Measurements from ENCODE around the gene FAM131A.

FAM131A gene

DNA sequence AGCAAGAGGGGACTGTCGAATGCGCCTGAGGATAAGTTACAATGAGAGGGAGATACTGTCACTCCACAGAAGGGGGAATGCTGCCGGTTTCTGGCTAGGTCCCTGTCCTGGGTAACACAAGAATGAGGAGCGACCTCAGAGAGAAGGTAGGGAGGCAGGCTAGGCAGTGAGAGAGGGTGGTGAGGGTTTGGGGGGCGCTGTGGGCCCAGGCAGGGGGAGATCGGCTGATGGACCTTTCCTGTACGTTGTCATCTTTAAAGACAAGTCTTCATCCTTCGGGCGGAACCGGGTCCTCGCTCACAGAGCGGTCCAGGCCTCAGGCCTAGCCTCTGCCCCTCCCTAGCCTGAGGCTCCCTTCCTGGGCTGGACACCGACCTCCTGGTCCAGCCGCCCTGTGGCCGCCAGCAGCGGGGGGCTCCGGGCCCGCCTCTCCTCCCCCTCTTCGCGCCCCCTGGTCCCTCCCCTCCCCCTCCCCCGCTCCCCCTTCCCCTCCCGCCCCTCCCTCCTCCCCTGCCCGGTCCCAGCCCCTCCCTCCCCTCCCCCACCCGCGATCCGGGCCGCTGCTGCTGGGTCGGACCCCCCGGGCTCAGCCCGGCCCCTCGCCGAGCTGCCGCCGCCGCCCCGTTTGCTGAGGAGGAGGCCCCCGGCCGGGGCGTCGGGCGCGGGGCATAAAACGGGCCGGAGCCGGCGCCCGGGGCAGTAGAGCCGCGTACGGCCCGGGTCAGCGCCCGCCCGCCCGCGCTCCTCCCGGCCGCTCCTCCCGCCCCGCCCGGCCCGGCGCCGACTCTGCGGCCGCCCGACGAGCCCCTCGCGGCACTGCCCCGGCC lies 42.2 kb downstream of the FAM131A start, which contains the start of gene CHRD:
Gene CHRD, plus strand, starts transcription at position 697 of the 827 bp plus-strand sequence. CDS start 265 bp downstream, outside the sequence.
- DNase-seq, result no peak

DNA sequence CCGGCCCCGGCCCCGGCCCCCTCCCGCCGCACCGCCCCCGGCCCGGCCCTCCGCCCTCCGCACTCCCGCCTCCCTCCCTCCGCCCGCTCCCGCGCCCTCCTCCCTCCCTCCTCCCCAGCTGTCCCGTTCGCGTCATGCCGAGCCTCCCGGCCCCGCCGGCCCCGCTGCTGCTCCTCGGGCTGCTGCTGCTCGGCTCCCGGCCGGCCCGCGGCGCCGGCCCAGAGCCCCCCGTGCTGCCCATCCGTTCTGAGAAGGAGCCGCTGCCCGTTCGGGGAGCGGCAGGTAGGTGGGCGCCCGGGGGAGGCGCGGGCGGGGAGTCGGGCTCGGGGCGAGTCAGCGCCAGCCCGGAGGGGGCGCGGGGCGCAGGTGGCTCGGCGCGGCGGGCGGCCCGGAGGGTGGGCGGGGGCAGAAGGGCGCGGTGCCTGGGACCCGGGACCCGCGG lies 42.8 kb downstream of the FAM131A start:
- no peak for DNase-seq

GRCh38 chr3:184380627-184381260 lies 43.3 kb downstream of the FAM131A start:
- DNase-seq, result no peak

- DNase-seq, result no peak
These were observed 44.1 kb downstream of the FAM131A start for GRCh38 chr3:184381261-184382224.

DNA sequence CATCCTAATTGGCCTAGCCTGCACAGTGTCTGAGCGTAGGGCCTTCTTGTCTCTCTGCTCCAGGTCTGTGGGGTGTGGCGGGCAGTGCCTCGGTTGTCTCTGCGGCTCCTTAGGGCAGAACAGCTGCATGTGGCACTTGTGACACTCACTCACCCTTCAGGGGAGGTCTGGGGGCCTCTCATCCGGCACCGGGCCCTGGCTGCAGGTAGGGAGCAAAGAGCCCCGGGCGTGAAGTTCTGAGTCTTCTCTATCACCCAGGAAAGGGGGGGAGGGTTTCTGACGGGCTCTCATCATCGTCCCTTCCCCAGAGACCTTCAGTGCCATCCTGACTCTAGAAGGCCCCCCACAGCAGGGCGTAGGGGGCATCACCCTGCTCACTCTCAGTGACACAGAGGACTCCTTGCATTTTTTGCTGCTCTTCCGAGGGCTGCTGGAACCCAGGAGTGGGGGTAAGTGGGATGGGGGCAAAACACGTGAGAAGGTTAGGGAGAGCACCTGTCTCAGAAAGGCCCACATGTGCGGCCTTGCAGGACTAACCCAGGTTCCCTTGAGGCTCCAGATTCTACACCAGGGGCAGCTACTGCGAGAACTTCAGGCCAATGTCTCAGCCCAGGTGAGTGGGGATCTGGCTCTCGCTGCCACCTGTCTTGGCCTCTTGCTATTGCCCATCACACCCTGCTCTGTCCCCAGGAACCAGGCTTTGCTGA lies 45.1 kb downstream of the FAM131A start:
- no peak for DNase-seq

DNA sequence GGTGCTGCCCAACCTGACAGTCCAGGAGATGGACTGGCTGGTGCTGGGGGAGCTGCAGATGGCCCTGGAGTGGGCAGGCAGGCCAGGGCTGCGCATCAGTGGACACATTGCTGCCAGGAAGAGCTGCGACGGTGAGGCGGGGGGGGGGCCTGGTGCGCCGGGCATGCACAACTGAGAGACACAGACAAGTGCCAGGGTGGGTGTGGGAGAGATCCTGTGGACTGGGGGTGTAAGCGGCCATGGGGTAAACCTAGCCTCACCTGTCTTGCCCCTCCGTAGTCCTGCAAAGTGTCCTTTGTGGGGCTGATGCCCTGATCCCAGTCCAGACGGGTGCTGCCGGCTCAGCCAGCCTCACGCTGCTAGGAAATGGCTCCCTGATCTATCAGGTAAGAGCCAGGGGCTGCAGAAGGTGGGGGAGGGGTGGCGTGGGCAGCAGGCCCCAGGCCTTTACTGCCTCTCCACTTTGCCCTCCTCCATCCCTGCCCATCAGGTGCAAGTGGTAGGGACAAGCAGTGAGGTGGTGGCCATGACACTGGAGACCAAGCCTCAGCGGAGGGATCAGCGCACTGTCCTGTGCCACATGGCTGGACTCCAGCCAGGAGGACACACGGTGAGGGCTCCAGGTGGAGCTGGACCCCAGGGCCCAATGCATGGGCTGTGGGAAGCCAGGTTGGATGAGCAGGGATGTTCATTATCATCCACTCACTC lies 45.8 kb downstream of the FAM131A start:
- no peak for DNase-seq

DNA sequence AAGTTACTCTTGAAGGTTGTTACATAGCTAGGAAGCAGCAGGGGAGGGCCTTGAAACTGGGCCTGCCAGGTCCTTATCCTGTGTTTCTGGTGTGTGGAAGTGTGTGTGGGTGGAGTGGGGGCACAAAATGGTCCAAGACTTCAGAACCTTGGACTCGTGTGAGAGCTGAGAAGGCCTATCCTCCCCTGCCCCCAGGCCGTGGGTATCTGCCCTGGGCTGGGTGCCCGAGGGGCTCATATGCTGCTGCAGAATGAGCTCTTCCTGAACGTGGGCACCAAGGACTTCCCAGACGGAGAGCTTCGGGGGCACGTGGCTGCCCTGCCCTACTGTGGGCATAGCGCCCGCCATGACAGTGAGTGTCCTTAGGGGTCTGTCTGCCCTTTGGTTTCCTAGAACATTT lies 46.9 kb downstream of the FAM131A start:
- DNase-seq, result no peak

GRCh38 chr3:184384856-184385422 lies 47.5 kb downstream of the FAM131A start:
- DNase-seq, result no peak

- DNase-seq, result no peak
These were observed 48.8 kb downstream of the FAM131A start for GRCh38 chr3:184386047-184386806.

- no peak for DNase-seq
These were observed 49.8 kb downstream of the FAM131A start for GRCh38 chr3:184387174-184387714.

DNA sequence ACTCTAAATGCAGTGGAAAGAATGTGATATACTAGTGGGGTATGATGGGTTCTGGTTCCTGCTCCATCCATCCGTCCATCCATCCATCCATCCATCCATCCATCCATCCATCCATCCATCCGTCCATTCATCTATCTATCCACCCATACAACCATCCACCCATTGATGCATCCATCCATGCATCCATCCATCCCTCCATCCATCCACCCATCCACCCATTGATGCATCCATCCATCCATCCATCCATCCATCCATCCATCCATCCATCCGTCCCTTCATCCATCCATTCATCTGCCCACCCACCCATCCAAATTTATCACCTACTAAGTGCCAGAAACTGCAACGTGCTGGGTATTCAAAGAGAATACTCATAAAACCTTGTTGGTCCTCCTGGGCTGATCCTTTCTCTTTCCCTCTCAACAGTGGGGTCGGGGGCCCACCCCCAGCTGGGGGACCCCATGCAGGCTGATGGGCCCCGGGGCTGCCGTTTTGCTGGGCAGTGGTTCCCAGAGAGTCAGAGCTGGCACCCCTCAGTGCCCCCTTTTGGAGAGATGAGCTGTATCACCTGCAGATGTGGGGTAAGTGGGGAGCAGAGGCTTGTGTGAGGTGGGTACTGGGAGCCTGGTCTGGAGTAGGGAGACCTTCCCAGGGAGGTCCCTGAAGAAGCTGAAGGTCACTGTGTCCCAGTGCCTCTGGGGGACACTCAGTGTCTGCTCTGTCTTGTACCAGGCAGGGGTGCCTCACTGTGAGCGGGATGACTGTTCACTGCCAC lies 51.0 kb downstream of the FAM131A start:
- no peak for DNase-seq

GRCh38 chr3:184388936-184389230 lies 51.5 kb downstream of the FAM131A start:
- DNase-seq, result no peak

GRCh38 chr3:184389384-184389783 lies 52.0 kb downstream of the FAM131A start:
- no peak for DNase-seq

GRCh38 chr3:184389935-184390528 lies 52.6 kb downstream of the FAM131A start:
- no peak for DNase-seq

GRCh38 chr3:184391266-184391665 lies 53.9 kb downstream of the FAM131A start:
- no peak for DNase-seq

GRCh38 chr3:184395320-184395660 lies 57.9 kb downstream of the FAM131A start:
- DNase-seq, result no peak

All from NCI-H1092 treated with DMSO at 0.1 percent for 48 hours (cell line).